Stimulated activated naive B cell treated with anti-CD40 and anti-IgM and Interleukin-4, amounts not matched to agents 10 μg/mL and 1 μg/mL and 100 μg/mL, for 72 hours (primary cell): ENCODE results near the gene ANAPC7.
"Not testable (repeated sequence)": the region's sequence is repeated elsewhere in the genome, so short reads cannot be mapped to it uniquely, and the experiment has no call there.

ENCODE experiments used
- ATAC-seq, 2 donors: fragments of 150-1000 bp; cut with Tn5 transposase; replicated peaks; 2 replicates each; pipeline ENCODE4 v1.10.0; 2021; ENCODE audit warnings: moderate library complexity in 1 of 2
- DNase-seq: peaks from one replicate; pipeline ENCODE4 v3.0.0; 2021
- H3K27ac Mint-ChIP-seq: one replicate; pipeline ENCODE4 v1.8.0; 2022; ENCODE audit warnings: mild to moderate bottlenecking, mixed read lengths
- H3K27me3 Mint-ChIP-seq, 2 donors: one replicate each; pipeline ENCODE4 v1.8.0; 2022; ENCODE audit warnings: mixed read lengths in 2 of 2
- H3K36me3 Mint-ChIP-seq, 2 donors: one replicate each; pipeline ENCODE4 v1.8.0; 2022; ENCODE audit warnings: mixed read lengths in 2 of 2, mild to moderate bottlenecking in 1 of 2
- H3K4me1 Mint-ChIP-seq, 2 donors: one replicate each; pipeline ENCODE4 v1.8.0; 2022; ENCODE audit warnings: mixed read lengths in 2 of 2, mild to moderate bottlenecking in 1 of 2
- H3K4me3 Mint-ChIP-seq, 2 donors: one replicate each; pipeline ENCODE4 v1.8.0; 2022; ENCODE audit warnings: mild to moderate bottlenecking in 2 of 2, mixed read lengths in 2 of 2, moderate library complexity in 1 of 2
- H3K9me3 Mint-ChIP-seq, 2 donors: one replicate each; pipeline ENCODE4 v1.8.0; 2022; ENCODE audit warnings: mixed read lengths in 2 of 2, mild to moderate bottlenecking in 1 of 2

Gene ANAPC7

GRCh38 chr12:110403146-110403975 is at the start of gene ANAPC7:
Gene ANAPC7 (minus strand): TSS chr12:110403708. CDS start chr12:110403627, 81 bp downstream.
- DNase-seq (peak; percentile 81), ATAC-seq (peak; percentile 89 to 92)
- H3K27me3 Mint-ChIP-seq, result no peaks in the 10 kb centered on the region
- peaks cover 15 to 16% of the 10 kb centered on the region in 2 donors for H3K36me3 Mint-ChIP-seq
- peak within 1 kb of the TSS; percentile 100 for H3K4me3 Mint-ChIP-seq
- peak within 1 kb of the TSS; percentile 99 for H3K27ac Mint-ChIP-seq
- peaks cover 10 to 23% of the 10 kb centered on the region in 2 donors for H3K4me1 Mint-ChIP-seq
- no peaks in the 10 kb centered on the region for H3K9me3 Mint-ChIP-seq

GRCh38 chr12:110451263-110451662 is 47.8 kb upstream of the ANAPC7 start:
- H3K27me3 Mint-ChIP-seq, result no peaks in the 10 kb centered on the region
- peak overlapping the region; percentile 46 to 97 for H3K4me3 Mint-ChIP-seq
- peaks cover 22 to 43% of the 10 kb centered on the region in 2 donors for H3K4me1 Mint-ChIP-seq
- H3K27ac Mint-ChIP-seq, result peak overlapping the region; percentile 99
- H3K36me3 Mint-ChIP-seq, result peaks cover 42 to 56% of the 10 kb centered on the region in 2 donors
- no peak for ATAC-seq
- peaks cover 0 to 2% of the 10 kb centered on the region in 2 donors for H3K9me3 Mint-ChIP-seq
- no peak for DNase-seq

- peaks cover 47 to 56% of the 10 kb centered on the region in 2 donors for H3K36me3 Mint-ChIP-seq
- peak; percentile 95 to 96 for ATAC-seq
These were observed 46.4 kb upstream of the ANAPC7 start, which contains the start of gene ARPC3 for GRCh38 chr12:110449799-110450497. Gene ARPC3 (minus strand): TSS chr12:110450337. CDS start chr12:110450260, 77 bp downstream.

GRCh38 chr12:110444455-110444854 is 40.9 kb upstream of the ANAPC7 start:
- no peak for ATAC-seq
- DNase-seq, result no peak
- H3K9me3 Mint-ChIP-seq, result no peaks in the 10 kb centered on the region
- H3K36me3 Mint-ChIP-seq, result peaks cover 38 to 41% of the 10 kb centered on the region in 2 donors
- peak overlapping the region; percentile 5 for H3K27ac Mint-ChIP-seq
- no peaks in the 10 kb centered on the region for H3K27me3 Mint-ChIP-seq
- H3K4me1 Mint-ChIP-seq, result peaks cover 18 to 31% of the 10 kb centered on the region in 2 donors
- no peak overlapping the region for H3K4me3 Mint-ChIP-seq

More at GRCh38 chr12:110449799-110450497, 46.4 kb upstream of the ANAPC7 start, which contains the start of gene ARPC3:
- H3K4me1 Mint-ChIP-seq, result peaks cover 22 to 41% of the 10 kb centered on the region in 2 donors
- peaks cover 0 to 2% of the 10 kb centered on the region in 2 donors for H3K9me3 Mint-ChIP-seq
- peak; percentile 94 for DNase-seq
- H3K27me3 Mint-ChIP-seq, result no peaks in the 10 kb centered on the region
- H3K27ac Mint-ChIP-seq, result peak within 1 kb of the TSS; percentile 99
- peak within 1 kb of the TSS; percentile 97 to 98 for H3K4me3 Mint-ChIP-seq

GRCh38 chr12:110436231-110436630 is 32.7 kb upstream of the ANAPC7 start:
- ATAC-seq, result no peak
- no peak overlapping the region for H3K4me3 Mint-ChIP-seq
- H3K9me3 Mint-ChIP-seq, result no peaks in the 10 kb centered on the region
- H3K36me3 Mint-ChIP-seq, result peaks cover 19 to 41% of the 10 kb centered on the region in 2 donors
- DNase-seq, result no peak
- peaks cover 0 to 6% of the 10 kb centered on the region in 2 donors for H3K4me1 Mint-ChIP-seq
- H3K27me3 Mint-ChIP-seq, result no peaks in the 10 kb centered on the region
- peak overlapping the region; percentile 3 for H3K27ac Mint-ChIP-seq

- Mint-ChIP-seq H3K9me3 (no peaks in the 10 kb centered on the region), H3K27ac (peak overlapping the region; percentile 20)
- peak; percentile 4 to 39 for ATAC-seq
These were observed 28.6 kb upstream of the ANAPC7 start for GRCh38 chr12:110431957-110432587.

GRCh38 chr12:110429676-110430075 is 26.2 kb upstream of the ANAPC7 start:
- H3K36me3 Mint-ChIP-seq, H3K4me1 Mint-ChIP-seq, ATAC-seq, H3K27ac Mint-ChIP-seq, DNase-seq, H3K4me3 Mint-ChIP-seq, H3K9me3 Mint-ChIP-seq, H3K27me3 Mint-ChIP-seq: not testable (repeated sequence)

More at GRCh38 chr12:110431957-110432587, 28.6 kb upstream of the ANAPC7 start:
- Mint-ChIP-seq H3K4me1 (peaks cover 0 to 9% of the 10 kb centered on the region in 2 donors), H3K36me3 (peaks cover 14 to 24% of the 10 kb centered on the region in 2 donors), H3K27me3 (no peaks in the 10 kb centered on the region), H3K4me3 (peak overlapping the region in 1 of 2 donors; percentile 100)
- DNase-seq, result no peak

- ATAC-seq, result no peak
- peaks cover 0 to 3% of the 10 kb centered on the region in 2 donors for H3K4me1 Mint-ChIP-seq
- H3K4me3 Mint-ChIP-seq, result no peak overlapping the region
- no peaks in the 10 kb centered on the region for H3K9me3 Mint-ChIP-seq
- H3K27me3 Mint-ChIP-seq, result no peaks in the 10 kb centered on the region
- no peak for DNase-seq
- H3K27ac Mint-ChIP-seq, result no peak overlapping the region
- no peaks in the 10 kb centered on the region for H3K36me3 Mint-ChIP-seq
These were observed 22.9 kb upstream of the ANAPC7 start for GRCh38 chr12:110426406-110426805.

GRCh38 chr12:110424237-110424636 is 20.7 kb upstream of the ANAPC7 start:
- no peak for ATAC-seq
- H3K27ac Mint-ChIP-seq, result no peak overlapping the region
- H3K27me3 Mint-ChIP-seq, result no peaks in the 10 kb centered on the region
- no peaks in the 10 kb centered on the region for H3K9me3 Mint-ChIP-seq
- DNase-seq, result no peak
- H3K4me1 Mint-ChIP-seq, result no peaks in the 10 kb centered on the region
- no peaks in the 10 kb centered on the region for H3K36me3 Mint-ChIP-seq
- H3K4me3 Mint-ChIP-seq, result no peak overlapping the region

GRCh38 chr12:110421701-110422100 is 18.2 kb upstream of the ANAPC7 start:
- H3K36me3 Mint-ChIP-seq, result no peaks in the 10 kb centered on the region
- no peak for DNase-seq
- H3K27ac Mint-ChIP-seq, result peak overlapping the region; percentile 53
- H3K9me3 Mint-ChIP-seq, result no peaks in the 10 kb centered on the region
- no peak for ATAC-seq
- H3K4me1 Mint-ChIP-seq, result peaks cover 5 to 16% of the 10 kb centered on the region in 2 donors
- H3K4me3 Mint-ChIP-seq, result no peak overlapping the region
- no peaks in the 10 kb centered on the region for H3K27me3 Mint-ChIP-seq

GRCh38 chr12:110421159-110421661 is 17.7 kb upstream of the ANAPC7 start:
- Mint-ChIP-seq H3K36me3 (no peaks in the 10 kb centered on the region), H3K4me3 (no peak overlapping the region), H3K27ac (no peak overlapping the region), H3K4me1 (peaks cover 5 to 16% of the 10 kb centered on the region in 2 donors), H3K27me3 (no peaks in the 10 kb centered on the region), H3K9me3 (no peaks in the 10 kb centered on the region)
- DNase-seq, result no peak
- no peak for ATAC-seq

GRCh38 chr12:110420644-110421043 is 17.1 kb upstream of the ANAPC7 start:
- peaks cover 5 to 16% of the 10 kb centered on the region in 2 donors for H3K4me1 Mint-ChIP-seq
- H3K27ac Mint-ChIP-seq, H3K4me3 Mint-ChIP-seq, ATAC-seq, DNase-seq, H3K27me3 Mint-ChIP-seq, H3K36me3 Mint-ChIP-seq, H3K9me3 Mint-ChIP-seq: not testable (repeated sequence)

- not testable (repeated sequence) for H3K27ac Mint-ChIP-seq, H3K27me3 Mint-ChIP-seq, H3K9me3 Mint-ChIP-seq, H3K4me3 Mint-ChIP-seq, H3K36me3 Mint-ChIP-seq
- peak; percentile 6 for DNase-seq
- H3K4me1 Mint-ChIP-seq, result peaks cover 5 to 16% of the 10 kb centered on the region in 2 donors
- ATAC-seq, result peak; percentile 46 to 50
These were observed 13.6 kb upstream of the ANAPC7 start for GRCh38 chr12:110417113-110417512.

GRCh38 chr12:110410086-110410485 is 6.6 kb upstream of the ANAPC7 start:
- not testable (repeated sequence) for H3K27ac Mint-ChIP-seq, H3K9me3 Mint-ChIP-seq, H3K4me3 Mint-ChIP-seq, H3K27me3 Mint-ChIP-seq, ATAC-seq, H3K36me3 Mint-ChIP-seq, H3K4me1 Mint-ChIP-seq, DNase-seq
